ENCODE results near the gene CHAC1. TPM values are rescaled to one million over a fixed set of nuclear protein-coding genes. Genes with fewer than 3 reads are reported as not detected.

CHAC1 gene
- polyA plus RNA-seq, 3 donors: 0.15 TPM; not detected in 2

DNA sequence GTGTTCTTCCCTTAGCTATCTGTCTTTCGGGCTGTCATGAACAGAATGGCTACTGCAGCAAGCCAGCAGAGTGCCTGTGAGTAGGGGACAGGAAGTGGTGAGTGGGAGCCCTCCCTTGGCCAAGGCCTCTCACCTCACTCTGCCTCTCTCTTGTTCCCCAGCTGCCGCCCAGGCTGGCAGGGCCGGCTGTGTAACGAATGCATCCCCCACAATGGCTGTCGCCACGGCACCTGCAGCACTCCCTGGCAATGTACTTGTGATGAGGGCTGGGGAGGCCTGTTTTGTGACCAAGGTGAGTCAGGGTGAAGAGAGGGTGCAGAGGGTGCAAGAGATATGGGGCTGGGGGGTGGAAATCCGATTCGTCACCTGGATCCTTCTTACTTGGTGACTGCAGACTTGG, 21.1 kb upstream of the CHAC1 start:
- 61% methylated on average over 5 of the region's 8 CpGs for WGBS (ENCODE audit: insufficient coverage)
- no peak for DNase-seq
- Histone ChIP-seq H3K4me1 (ENCODE audit: control insufficient read depth in 1 of 2, insufficient read depth in 2 of 2, low read length in 2 of 2) (peaks cover 41 to 50% of the 10 kb centered on the region in 2 donors), H3K4me2 (replicated peaks; ENCODE audit: extremely low read depth, low read length, poor library complexity, severe bottlenecking) (no peak overlapping the region), H3K9me3 (replicated peaks in 1 of 2; ENCODE audit: control insufficient read depth in 1 of 2, insufficient read depth in 1 of 2, low read length in 2 of 2) (peaks cover 0 to 32% of the 10 kb centered on the region in 2 donors), H3K4me3 (replicated peaks in 1 of 3; ENCODE audit: low read depth in 2 of 3, low read length in 3 of 3) (no peak overlapping the region), H3K9ac (ENCODE audit: insufficient read depth, low read length, poor library complexity, severe bottlenecking) (no peak overlapping the region), H2AFZ (ENCODE audit: insufficient read depth, low read depth, low read length, poor library complexity, severe bottlenecking) (no peak overlapping the region), H3K27ac (ENCODE audit: low read depth in 1 of 2, low read length in 2 of 2) (no peak overlapping the region), H4K20me1 (ENCODE audit: insufficient read depth, low read length) (no peaks in the 10 kb centered on the region), H3K36me3 (replicated peaks in 1 of 2; ENCODE audit: control insufficient read depth in 1 of 2, insufficient read depth in 2 of 2, low read length in 2 of 2) (no peaks in the 10 kb centered on the region), H3K79me2 (ENCODE audit: insufficient read depth, low read length) (no peaks in the 10 kb centered on the region), H3K27me3 (ENCODE audit: control insufficient read depth in 2 of 2, insufficient read depth in 2 of 2, low read length in 2 of 2) (peaks cover 36 to 60% of the 10 kb centered on the region in 2 donors)
- peaks cover 5 to 10% of the 10 kb centered on the region in 2 donors for H3K36me3 Mint-ChIP-seq
- intact Hi-C loops (cut with micrococcal nuclease): no loop called here
- H3K27ac Mint-ChIP-seq: no peak overlapping the region
- peaks cover 0 to 30% (median 10%) of the 10 kb centered on the region in 7 donors for H3K9me3 Mint-ChIP-seq
- H3K4me3 Mint-ChIP-seq: peak overlapping the region in 1 of 2 donors; percentile 93
- peaks cover 55 to 65% (median 57%) of the 10 kb centered on the region in 3 donors for H3K27me3 Mint-ChIP-seq (ENCODE audit: low read depth in 3 of 3)
- H3K4me1 Mint-ChIP-seq: peaks cover 42% of the 10 kb centered on the region
- TF ChIP-seq, protein P1, sequence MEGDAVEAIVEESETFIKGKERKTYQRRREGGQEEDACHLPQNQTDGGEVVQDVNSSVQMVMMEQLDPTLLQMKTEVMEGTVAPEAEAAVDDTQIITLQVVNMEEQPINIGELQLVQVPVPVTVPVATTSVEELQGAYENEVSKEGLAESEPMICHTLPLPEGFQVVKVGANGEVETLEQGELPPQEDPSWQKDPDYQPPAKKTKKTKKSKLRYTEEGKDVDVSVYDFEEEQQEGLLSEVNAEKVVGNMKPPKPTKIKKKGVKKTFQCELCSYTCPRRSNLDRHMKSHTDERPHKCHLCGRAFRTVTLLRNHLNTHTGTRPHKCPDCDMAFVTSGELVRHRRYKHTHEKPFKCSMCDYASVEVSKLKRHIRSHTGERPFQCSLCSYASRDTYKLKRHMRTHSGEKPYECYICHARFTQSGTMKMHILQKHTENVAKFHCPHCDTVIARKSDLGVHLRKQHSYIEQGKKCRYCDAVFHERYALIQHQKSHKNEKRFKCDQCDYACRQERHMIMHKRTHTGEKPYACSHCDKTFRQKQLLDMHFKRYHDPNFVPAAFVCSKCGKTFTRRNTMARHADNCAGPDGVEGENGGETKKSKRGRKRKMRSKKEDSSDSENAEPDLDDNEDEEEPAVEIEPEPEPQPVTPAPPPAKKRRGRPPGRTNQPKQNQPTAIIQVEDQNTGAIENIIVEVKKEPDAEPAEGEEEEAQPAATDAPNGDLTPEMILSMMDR (IDR thresholded peaks at IDR 0.05): no peak

DNA sequence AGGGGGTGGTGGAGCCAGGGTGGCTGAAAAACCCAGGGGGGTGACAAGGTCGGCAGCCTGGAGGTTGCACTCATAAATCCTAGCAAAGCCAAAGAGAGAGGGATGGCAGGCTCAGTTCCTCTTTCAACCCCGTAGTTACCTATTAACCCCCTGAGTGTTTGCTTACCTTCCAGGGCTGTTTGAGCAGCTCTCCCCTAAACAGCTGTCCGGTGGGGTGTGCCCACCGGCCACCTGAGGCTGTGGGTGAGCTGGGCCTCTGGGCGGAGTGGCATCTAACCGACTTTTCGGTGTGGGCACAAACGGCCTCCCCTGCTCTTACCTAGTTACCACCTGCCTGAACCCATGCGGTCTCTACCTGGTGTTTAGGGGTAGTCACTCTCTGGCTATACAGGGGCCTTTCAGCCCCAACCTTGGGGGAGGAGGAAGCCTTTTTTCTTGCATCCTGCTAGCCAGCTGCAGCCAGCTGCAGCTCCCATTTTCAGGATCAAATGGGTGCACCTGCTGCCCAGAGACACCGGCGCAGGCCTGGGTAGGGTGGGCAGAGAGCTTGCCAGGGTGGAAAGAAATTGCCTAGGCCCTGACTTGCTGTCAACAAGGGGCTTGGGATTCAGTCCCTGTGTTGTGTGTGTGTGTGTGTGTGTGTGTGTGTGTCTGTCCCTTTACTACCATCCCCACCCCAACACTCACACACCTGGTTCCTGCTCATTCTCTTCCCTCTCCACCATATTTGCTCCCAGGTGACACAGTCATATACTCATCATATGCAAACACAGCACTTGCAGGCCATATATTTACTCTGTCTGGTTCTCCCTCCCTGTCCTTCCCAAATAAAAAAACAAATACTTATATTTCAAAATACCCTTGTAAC, 20.4 kb upstream of the CHAC1 start:
- no peak overlapping the region for H2AFZ ChIP-seq (ENCODE audit: insufficient read depth, low read depth, low read length, poor library complexity, severe bottlenecking)
- H3K4me1 Mint-ChIP-seq: peaks cover 39% of the 10 kb centered on the region
- H3K36me3 Mint-ChIP-seq: peaks cover 4 to 8% of the 10 kb centered on the region in 2 donors
- no peaks in the 10 kb centered on the region for H3K36me3 ChIP-seq (replicated peaks in 1 of 2; ENCODE audit: control insufficient read depth in 1 of 2, insufficient read depth in 2 of 2, low read length in 2 of 2)
- TF ChIP-seq, protein P1 (IDR thresholded peaks at IDR 0.05): no peak
- H3K4me1 ChIP-seq (ENCODE audit: control insufficient read depth in 1 of 2, insufficient read depth in 2 of 2, low read length in 2 of 2): peaks cover 34 to 45% of the 10 kb centered on the region in 2 donors
- WGBS (ENCODE audit: insufficient coverage): 33% methylated on average over 2 of the region's 11 CpGs
- H4K20me1 ChIP-seq (ENCODE audit: insufficient read depth, low read length): no peaks in the 10 kb centered on the region
- no peak overlapping the region for H3K4me2 ChIP-seq (replicated peaks; ENCODE audit: extremely low read depth, low read length, poor library complexity, severe bottlenecking)
- H3K27me3 Mint-ChIP-seq (ENCODE audit: low read depth in 3 of 3): peaks cover 49 to 57% (median 54%) of the 10 kb centered on the region in 3 donors
- H3K4me3 ChIP-seq (replicated peaks in 1 of 3; ENCODE audit: low read depth in 2 of 3, low read length in 3 of 3): no peak overlapping the region
- H3K27ac Mint-ChIP-seq: no peak overlapping the region
- intact Hi-C loops (cut with micrococcal nuclease): no loop called here
- peaks cover 0 to 26% (median 7%) of the 10 kb centered on the region in 7 donors for H3K9me3 Mint-ChIP-seq
- peak overlapping the region in 1 of 2 donors; percentile 93 for H3K4me3 Mint-ChIP-seq
- H3K9me3 ChIP-seq (replicated peaks in 1 of 2; ENCODE audit: control insufficient read depth in 1 of 2, insufficient read depth in 1 of 2, low read length in 2 of 2): peaks cover 0 to 27% of the 10 kb centered on the region in 2 donors
- H3K79me2 ChIP-seq (ENCODE audit: insufficient read depth, low read length): no peaks in the 10 kb centered on the region
- DNase-seq: no peak
- H3K27ac ChIP-seq (ENCODE audit: low read depth in 1 of 2, low read length in 2 of 2): no peak overlapping the region
- H3K9ac ChIP-seq (ENCODE audit: insufficient read depth, low read length, poor library complexity, severe bottlenecking): no peak overlapping the region
- peaks cover 31 to 52% of the 10 kb centered on the region in 2 donors for H3K27me3 ChIP-seq (ENCODE audit: control insufficient read depth in 2 of 2, insufficient read depth in 2 of 2, low read length in 2 of 2)
